GM18526 (cell line): Measurements from ENCODE around the gene TXK.

Experiments
- POLR2A ChIP-seq: IDR thresholded peaks from 3 replicates; pipeline ENCODE4 v1.6.1; 2011; ENCODE audit not compliant: insufficient read length; ENCODE audit errors: extremely low read depth

The TXK gene

DNA sequence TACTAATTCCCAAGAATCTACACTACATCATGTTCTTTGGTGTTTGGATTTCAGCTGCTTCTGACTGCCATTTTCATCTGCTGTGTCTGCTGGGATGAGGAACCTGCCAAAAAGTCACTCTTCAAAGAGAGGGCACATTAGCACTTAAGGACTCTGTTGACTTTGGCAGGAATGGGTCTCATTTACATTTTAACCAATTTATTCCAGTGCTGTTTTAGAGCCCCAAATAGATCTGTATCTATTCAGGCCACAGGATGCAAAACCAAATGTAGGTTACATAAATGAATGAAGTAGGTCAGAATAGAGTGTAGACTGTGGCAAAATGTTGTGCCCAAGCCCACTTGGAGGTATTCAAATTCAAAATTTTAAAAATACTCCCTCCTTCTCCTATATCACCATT, 14.4 kb downstream of the TXK start:
- no peak for TF ChIP-seq POLR2A

DNA sequence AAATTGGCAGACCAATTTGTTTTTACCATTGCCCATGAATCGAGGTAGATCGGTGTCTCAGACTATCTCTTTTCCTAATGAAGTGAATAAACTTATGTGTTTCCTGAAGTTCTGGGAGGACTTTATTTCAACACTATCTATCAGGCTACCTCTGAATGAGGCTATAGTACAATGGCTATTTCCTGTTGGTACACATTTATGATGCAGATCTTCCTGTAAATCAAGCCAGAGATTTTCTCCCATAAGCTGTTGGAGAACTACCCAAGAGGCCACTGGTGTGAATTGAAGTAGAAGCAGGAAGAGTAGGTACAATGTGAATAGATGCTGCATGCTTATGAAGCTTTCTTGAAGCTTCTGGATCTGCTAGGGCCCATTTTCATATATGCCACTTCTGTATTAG, 16.0 kb downstream of the TXK start:
- no peak for TF ChIP-seq POLR2A

DNA sequence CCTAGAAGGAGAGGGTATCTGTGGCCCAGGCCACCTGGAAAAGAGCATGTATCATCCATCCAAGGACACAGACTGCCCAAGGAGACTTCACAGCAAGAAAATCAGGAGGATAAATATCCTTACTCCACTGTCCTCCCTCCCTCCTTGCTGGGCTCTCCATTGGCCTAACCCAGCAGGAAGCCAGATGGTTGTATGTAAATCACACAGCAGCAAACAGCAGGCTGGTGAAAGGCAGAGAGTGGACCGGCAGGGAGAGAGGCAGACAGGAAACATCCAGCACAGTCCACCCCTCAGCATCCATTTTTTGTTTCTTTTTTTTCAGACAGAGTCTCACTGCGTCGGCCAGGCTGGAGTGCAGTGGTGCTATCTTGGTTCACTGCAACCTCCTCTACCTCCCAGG, 17.5 kb downstream of the TXK start:
- no peak for TF ChIP-seq POLR2A

DNA sequence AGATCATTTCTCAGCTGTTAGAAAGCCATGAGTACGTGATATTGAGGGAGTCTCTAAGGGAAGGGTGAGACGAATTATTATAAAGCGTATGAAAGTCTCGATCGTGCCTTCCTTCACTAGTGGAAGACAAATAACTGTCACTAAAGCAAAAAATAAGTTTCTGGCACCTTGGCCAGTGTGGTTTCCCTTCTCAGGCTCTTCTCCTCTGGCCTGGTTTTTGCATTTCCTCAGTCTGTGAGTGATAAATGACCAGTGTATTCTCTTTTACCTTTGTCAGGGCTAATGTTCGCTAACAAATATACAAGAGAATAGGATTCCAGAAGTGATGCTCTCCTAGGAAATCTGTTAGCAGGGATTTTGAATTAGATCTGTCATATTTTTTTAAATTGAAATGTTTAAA, 19.6 kb downstream of the TXK start:
- no peak for TF ChIP-seq POLR2A

DNA sequence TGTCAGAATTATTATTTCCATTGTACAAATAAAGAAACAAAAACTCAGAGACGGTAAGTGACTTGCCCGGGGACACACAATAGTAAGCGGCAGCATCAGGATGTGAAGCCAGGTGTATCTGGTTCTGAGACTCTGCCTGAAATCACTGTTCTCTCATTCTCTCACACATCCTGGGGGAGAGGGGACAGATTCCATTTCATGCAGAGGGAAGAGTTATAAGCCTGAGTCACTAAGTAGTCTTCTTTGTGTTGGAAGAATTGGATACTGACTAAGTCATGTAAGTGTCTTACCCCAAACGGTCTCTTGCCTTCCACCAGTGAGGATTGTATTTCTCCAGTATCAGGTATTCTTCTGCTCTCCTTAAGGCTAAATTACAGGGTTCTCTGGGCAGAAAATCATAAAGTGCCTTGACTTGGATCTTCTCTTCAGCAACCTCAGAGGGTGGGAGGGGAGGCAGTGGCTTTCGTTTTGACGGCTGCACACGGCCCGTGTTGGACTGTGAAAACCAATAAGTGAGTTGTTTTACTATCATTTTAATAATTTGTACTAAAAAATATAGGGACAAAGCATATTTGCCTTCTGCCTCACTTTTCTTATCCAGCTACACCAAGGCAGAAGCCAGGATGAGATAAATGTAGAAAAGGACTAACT, 21.9 kb downstream of the TXK start:
- no peak for TF ChIP-seq POLR2A

DNA sequence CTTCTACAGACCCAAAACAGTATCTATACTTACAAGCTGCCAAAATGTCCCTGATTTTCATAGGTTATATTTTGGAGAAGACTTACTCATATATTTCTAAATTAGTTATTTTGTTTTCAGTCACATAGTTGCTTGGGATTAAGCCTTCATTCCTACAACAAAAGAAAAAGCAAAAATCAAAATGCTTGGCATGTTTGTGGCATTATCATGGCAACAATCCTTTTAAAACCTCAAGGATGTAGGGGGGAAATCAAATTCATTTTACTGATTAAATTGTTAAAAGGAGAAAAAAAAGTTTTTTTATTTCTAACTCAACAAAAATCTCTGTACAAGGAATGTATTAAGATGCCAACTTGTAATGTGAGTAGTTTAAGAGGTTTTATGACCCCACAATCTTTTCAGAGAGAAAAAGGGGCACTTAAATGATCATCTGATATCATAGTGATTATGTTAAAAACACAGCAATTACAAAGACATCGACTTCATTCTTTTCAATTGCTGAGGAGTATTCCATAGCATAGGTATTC, 23.5 kb downstream of the TXK start:
- TF ChIP-seq POLR2A = no peak

DNA sequence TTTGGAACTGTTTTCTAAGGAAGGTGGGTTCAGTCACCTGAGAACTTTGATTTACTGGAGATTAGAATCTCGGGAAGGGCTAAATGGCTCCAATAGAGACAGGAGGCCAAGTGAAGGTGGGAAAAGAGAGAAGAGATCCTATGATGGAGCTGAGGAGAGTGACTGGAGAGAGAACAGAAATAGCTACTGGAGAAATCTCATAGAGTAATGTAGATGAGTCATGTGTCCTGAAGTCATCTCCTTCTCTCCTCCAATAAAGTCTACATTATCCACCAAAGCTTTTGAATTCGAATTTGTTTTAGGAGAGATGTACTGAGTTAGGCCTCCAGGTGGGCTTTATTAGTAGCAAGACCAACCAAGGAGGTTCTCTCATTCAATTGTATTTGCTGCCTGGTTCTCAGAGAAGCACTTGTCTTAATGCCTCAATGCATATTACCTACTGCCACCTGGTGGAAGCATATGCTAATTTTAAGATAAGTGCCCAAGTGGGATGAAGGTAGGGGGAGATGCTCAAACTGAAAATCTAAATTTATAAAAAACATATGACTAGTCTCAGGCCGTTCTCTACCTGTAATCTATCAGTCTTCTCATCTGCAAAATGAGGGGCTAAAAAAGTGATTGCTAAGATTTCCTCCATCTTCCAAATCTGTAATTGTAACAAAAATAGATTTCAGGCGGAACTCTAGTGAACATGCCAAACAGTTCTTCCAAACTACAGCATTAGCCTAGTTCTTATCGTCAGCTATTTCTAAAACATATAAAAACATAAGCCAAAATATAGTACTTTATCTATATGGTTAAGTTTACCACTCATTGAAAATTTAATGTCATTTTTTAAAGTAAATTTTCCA, 24.4 kb downstream of the TXK start:
- TF ChIP-seq POLR2A = no peak

DNA sequence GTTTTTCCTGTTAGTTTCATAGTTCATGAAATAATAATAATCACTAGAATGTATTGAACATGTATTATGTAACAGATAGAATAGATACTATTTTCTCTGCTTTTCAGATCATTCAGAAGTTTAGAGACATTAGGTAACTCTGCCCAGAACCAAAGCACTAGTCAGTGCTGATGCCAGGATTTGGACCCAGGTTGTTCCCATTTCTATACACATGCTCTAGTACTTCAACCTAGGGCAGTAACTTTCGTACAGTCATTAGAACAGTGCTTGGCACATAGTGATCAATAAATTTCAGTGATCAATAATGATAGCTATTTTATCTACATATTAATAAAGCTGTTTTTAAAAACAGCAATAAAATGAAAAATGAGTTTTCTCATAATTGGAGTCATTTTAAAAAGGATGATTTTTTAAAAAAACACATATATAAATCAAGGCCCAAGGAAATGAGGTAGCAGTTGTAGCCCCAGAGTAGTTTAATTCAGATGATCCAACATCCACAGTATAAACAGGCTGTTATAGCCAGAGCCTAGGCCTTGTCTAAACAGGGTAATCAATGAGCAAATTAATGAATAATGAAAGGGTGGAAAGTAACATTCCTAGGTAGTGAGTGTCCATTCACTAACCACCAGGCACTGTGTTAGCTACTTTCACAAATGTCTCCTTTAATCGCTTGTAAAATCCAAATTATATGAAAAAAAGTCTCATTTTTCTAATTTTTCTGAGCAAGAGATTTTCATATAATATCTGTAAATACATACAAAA, 25.6 kb downstream of the TXK start:
- no peak for TF ChIP-seq POLR2A

DNA sequence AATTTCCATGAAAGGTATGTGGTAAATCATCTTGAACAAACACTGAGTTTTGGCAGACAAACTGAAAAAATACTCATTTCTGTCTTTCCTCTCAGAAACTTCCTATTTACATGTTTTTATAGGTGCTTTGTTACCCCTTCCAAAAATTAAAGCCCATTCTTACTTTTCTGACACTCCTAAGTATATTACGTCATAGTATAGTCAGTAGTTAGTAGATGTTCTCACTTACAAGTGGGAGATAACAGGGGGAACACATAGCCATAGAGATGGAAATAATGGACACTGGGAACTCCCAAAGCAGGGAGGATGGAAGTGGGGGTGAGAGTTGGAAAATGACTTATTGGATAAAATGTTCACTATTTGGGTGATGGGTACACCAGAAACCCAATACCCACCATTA, 28.8 kb downstream of the TXK start:
- no peak for TF ChIP-seq POLR2A

DNA sequence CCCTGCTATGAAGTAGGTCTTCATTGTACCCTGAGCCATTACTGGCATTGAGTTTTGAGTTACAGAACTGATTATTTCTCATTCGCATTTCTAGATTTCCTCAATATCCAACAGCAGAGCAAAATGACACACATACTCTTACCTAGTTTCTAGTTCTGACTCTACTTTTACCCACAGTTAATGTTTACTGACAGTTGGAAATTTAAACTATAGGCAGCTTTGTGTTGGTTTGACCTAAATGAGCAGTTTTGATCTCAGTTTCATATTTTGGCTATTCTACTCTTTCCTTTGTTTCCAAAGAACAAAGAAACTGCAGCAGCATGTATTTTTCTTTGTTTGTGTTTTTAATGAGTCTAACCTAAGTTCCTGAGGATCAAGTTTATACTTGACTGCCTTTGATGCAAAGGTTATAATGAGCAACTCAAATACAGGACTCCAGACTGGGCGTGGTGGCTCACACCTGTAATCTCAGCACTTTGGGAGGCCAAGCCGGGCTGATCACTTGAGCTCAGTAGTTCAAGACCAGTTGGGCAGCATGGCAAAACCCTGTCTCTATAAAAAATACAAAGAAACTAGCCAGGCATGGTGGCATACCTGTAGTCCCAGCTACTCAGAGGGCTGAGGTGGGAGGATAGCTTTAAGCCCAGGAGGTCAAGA, 30.4 kb downstream of the TXK start:
- TF ChIP-seq POLR2A = no peak

DNA sequence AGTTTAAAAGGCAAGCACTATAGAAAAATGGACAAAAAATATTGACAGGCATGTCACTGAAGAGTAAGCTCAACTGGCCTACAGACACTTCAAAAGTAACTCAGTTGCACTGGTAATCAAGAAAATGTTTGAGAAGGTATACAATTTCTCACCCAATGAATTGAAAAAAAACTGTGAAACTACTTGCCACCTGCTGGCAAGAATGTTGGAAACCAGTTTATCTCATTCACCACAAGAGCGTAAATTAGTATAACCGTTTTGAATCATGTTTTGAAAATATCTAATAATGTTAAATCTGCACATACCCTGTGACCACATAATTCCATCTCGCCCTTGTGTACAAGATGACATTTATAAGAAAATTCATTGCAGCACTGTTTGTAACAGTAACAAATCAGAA, 31.7 kb downstream of the TXK start:
- no peak for TF ChIP-seq POLR2A

DNA sequence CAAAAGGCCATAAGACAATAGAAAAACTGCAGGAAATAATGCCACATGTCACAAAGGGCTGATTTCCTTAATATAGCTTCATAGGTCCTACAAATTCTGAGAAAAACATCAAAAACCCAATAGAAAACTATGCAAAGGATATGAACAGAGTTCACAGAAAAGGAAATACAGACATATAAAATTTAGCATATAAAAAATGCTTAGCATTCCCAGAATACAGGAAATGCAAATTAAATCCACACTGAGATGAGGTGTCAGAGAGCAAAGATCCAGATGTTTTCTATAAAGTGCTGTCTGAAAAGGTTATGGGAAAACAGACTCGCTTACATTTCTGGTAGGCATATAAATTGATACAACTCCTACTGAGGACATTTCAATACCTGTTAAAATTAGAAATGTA, 33.8 kb downstream of the TXK start:
- no peak for TF ChIP-seq POLR2A

DNA sequence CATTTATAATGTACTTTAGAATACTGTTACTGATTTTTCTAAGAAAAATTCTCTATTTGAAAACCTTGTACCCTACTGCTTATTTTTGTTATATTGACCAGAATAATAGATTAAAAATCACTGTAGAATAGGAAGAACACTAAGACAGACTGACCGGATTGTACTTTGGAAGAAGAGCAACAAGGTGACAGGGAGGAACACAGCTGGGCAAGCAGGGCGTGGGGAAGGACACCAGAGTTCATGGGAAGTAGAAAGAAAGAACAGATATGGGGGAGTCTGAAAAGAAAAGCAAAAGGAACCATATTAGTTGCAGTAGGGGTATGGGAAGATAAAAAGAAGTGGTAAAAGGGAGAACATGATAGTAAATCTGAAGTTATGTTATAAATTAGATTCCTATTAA, 38.6 kb downstream of the TXK start:
- TF ChIP-seq POLR2A = no peak

DNA sequence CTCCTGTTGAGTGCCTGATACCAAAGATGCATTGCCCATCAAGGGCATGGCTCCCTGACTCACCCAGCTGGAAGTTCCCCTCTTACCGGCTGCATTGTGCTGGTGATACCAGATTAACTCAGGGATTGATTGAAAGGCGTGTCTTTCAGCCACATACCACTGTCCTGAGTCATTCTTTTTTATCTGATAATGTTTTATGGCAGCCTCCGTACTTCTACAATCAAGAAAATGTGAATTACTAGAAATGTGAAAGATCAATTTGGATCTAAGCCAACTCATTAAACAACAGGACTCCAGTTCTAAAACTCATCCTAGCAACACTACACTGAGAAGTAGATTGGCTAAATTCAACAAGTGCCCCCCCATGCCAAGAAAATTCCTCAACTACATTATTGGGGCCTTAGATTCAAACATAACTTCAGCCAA, 40.0 kb downstream of the TXK start:
- TF ChIP-seq POLR2A = no peak

DNA sequence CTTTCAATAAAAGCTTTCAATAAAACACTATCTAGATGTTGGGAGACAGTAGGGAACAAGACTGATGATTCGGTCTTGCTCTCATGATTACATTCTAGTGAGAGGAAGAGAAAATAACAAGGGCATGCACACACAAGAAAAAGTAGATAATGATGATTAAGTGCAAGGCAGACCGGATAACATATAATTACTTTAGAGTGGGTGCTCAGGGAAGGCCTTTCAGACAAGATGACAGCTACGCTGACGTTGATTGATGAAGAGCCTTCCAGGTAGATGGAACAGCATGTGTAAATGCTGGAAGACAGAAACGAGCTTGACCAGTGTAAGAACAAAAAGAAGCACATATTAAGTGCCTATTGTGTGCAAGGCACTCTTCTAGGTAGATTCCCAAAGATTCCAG, 43.4 kb downstream of the TXK start:
- TF ChIP-seq POLR2A = no peak
